H1 (cell line): ENCODE measurements around the gene SMAP2. TPM values are rescaled to one million over a fixed set of nuclear protein-coding genes. Genes with fewer than 3 reads are reported as not detected.

ENCODE experiments used
- CTCF ChIA-PET: fragments of 300-600 bp; sonication (Branson Sonifier 250); formaldehyde crosslinking; loops from one replicate; lab custom pipeline; 2021; ENCODE audit not compliant: partially characterized antibody; lab: Charles Lee
- POLR2A ChIA-PET: fragments of 300-600 bp; sonication (Branson Sonifier 250); formaldehyde crosslinking; loops from one replicate; lab custom pipeline; 2021; ENCODE audit warnings: inconsistent platforms; ENCODE audit not compliant: partially characterized antibody; lab: Charles Lee
- DNase-seq, 2 experiments: peaks; one replicate each; pipeline versions ENCODE4 v3.0.0 to v3.0.0-alpha.2; 2010 to 2022; ENCODE audit warnings: low spot score in 2 of 2, low read depth in 1 of 2, mixed read lengths in 1 of 2
- FAIRE-seq: peaks from 2 replicates; lab custom pipeline; 2011; peaks lifted over from hg19 to GRCh38; lab: Jason Lieb, UNC
- H2AFZ ChIP-seq: 2 replicates; pipeline ENCODE4 v1.8.1; 2012; ENCODE audit warnings: low read length, inconsistent platforms
- H2AK5ac ChIP-seq: 2 replicates; pipeline ENCODE4 v1.6.1; 2013; ENCODE audit warnings: low read depth, low read length
- H2BK120ac ChIP-seq: replicated peaks from 2 replicates; pipeline ENCODE3; 2013; ENCODE audit warnings: low read depth, low read length, inconsistent platforms
- H2BK12ac ChIP-seq: 2 replicates; pipeline ENCODE4 v1.6.1; 2013; ENCODE audit warnings: low read depth, low read length
- H2BK15ac ChIP-seq: 2 replicates; pipeline ENCODE4 v1.6.1; 2013; ENCODE audit warnings: low read length
- H2BK20ac ChIP-seq: 2 replicates; pipeline ENCODE4 v1.6.1; 2013; ENCODE audit warnings: low read length
- H2BK5ac ChIP-seq: 2 replicates; pipeline ENCODE4 v1.6.1; 2013; ENCODE audit warnings: low read depth, low read length
- H3K14ac ChIP-seq: 2 replicates; pipeline ENCODE4 v1.6.1; 2013; ENCODE audit warnings: inconsistent platforms; ENCODE audit not compliant: insufficient read length
- H3K18ac ChIP-seq: 2 replicates; pipeline ENCODE4 v1.6.1; 2013; ENCODE audit warnings: low read length; ENCODE audit errors: extremely low read depth
- H3K23ac ChIP-seq: 2 replicates; pipeline ENCODE4 v1.6.1; 2013; ENCODE audit warnings: inconsistent platforms; ENCODE audit not compliant: insufficient read length
- H3K23me2 ChIP-seq: 2 replicates; pipeline ENCODE4 v1.6.1; 2013; ENCODE audit warnings: low read depth, low read length
- H3K27ac ChIP-seq: 2 replicates; pipeline ENCODE4 v1.6.1; 2011; ENCODE audit warnings: low read depth, low read length, inconsistent platforms
- H3K27me3 ChIP-seq, 4 experiments: replicated peaks in 1 of 4; 1 replicate in 1 of 4; 2 replicates in 3 of 4; pipeline versions ENCODE4 v1.6.1 to v1.8.1; 2011 to 2013; ENCODE audit warnings: low read length in 3 of 4, mild to moderate bottlenecking in 3 of 4, inconsistent platforms in 2 of 4, mixed read lengths in 2 of 4, moderate library complexity in 1 of 4; ENCODE audit not compliant: control insufficient read depth in 3 of 4, insufficient read depth in 3 of 4; ENCODE audit errors: extremely low read depth in 1 of 4
- H3K36me3 ChIP-seq, 4 experiments: 2 replicates each; pipeline versions ENCODE4 v1.6.1 to v1.8.1; 2011 to 2013; ENCODE audit warnings: mild to moderate bottlenecking in 4 of 4, low read length in 3 of 4, moderate library complexity in 2 of 4, control low read depth in 1 of 4, inconsistent platforms in 1 of 4; ENCODE audit not compliant: insufficient read depth in 4 of 4, control insufficient read depth in 2 of 4
- H3K4ac ChIP-seq: replicated peaks from 2 replicates; pipeline ENCODE3; 2013; ENCODE audit warnings: low read length, low read depth, mixed read lengths, inconsistent platforms; ENCODE audit not compliant: insufficient read length
- H3K4me1 ChIP-seq, 4 experiments: replicated peaks in 1 of 4; 1 replicate in 1 of 4; 2 replicates in 3 of 4; pipeline versions ENCODE4 v1.6.1 to v1.8.1; 2011 to 2013; ENCODE audit warnings: low read length in 3 of 4, inconsistent platforms in 2 of 4, mixed read lengths in 1 of 4; ENCODE audit not compliant: insufficient read depth in 4 of 4, control insufficient read depth in 3 of 4
- H3K4me2 ChIP-seq, 2 experiments: 2 replicates each; pipeline versions ENCODE4 v1.6.1 to v1.8.1; 2011 to 2013; ENCODE audit warnings: low read depth in 2 of 2, low read length in 2 of 2, control low read depth in 1 of 2, inconsistent platforms in 1 of 2, mild to moderate bottlenecking in 1 of 2; ENCODE audit not compliant: insufficient read depth in 1 of 2
- H3K4me3 ChIP-seq, 4 experiments: fragments of 200-600, 300-600 bp in 1 of 4; sonication (generic), shearing (Covaris generic), sonication (Bioruptor Twin) in 1 of 4; 2 replicates each; pipeline versions ENCODE4 v1.5.1 to v1.8.1; 2011 to 2016; ENCODE audit warnings: low read length in 4 of 4, low read depth in 3 of 4, control low read depth in 2 of 4, inconsistent platforms in 2 of 4, mild to moderate bottlenecking in 2 of 4, mixed read lengths in 1 of 4, moderate library complexity in 1 of 4; ENCODE audit not compliant: insufficient read depth in 2 of 4; ENCODE audit errors: extremely low read depth in 1 of 4
- H3K56ac ChIP-seq: replicated peaks from 2 replicates; pipeline ENCODE3; 2013; ENCODE audit warnings: low read depth, mild to moderate bottlenecking, mixed read lengths, low read length, inconsistent platforms; ENCODE audit not compliant: insufficient read length
- H3K79me1 ChIP-seq: 2 replicates; pipeline ENCODE4 v1.6.1; 2013; ENCODE audit warnings: low read depth, low read length, control low read depth
- H3K79me2 ChIP-seq, 2 experiments: 2 replicates each; pipeline versions ENCODE4 v1.6.1 to v1.8.1; 2012 to 2013; ENCODE audit warnings: low read length in 2 of 2, mild to moderate bottlenecking in 2 of 2, inconsistent platforms in 1 of 2; ENCODE audit not compliant: insufficient read depth in 2 of 2, control insufficient read depth in 1 of 2
- H3K9ac ChIP-seq, 4 experiments: replicated peaks in 1 of 4; 1 replicate in 1 of 4; 2 replicates in 3 of 4; pipeline versions ENCODE4 v1.6.1 to v1.8.1; 2011 to 2013; ENCODE audit warnings: low read depth in 3 of 4, low read length in 3 of 4, control low read depth in 2 of 4, mild to moderate bottlenecking in 2 of 4, moderate library complexity in 2 of 4, inconsistent platforms in 1 of 4; ENCODE audit errors: extremely low read depth in 1 of 4
- H3K9me3 ChIP-seq, 2 experiments: 2 replicates each; pipeline versions ENCODE4 v1.6.1 to v1.8.1; 2012 to 2013; ENCODE audit warnings: mild to moderate bottlenecking in 2 of 2, moderate library complexity in 2 of 2, control low read depth in 1 of 2, inconsistent platforms in 1 of 2, low read depth in 1 of 2, low read length in 1 of 2, mixed read lengths in 1 of 2; ENCODE audit not compliant: insufficient read depth in 2 of 2
- H4K20me1 ChIP-seq, 2 experiments: replicated peaks in 1 of 2; 2 replicates each; pipeline versions ENCODE3 to v1.8.1; 2011 to 2013; ENCODE audit warnings: inconsistent platforms in 2 of 2, low read length in 2 of 2, mild to moderate bottlenecking in 1 of 2; ENCODE audit not compliant: insufficient read depth in 2 of 2, control insufficient read depth in 1 of 2
- H4K5ac ChIP-seq: 2 replicates; pipeline ENCODE4 v1.6.1; 2013; ENCODE audit warnings: low read length, low read depth, mixed read lengths, inconsistent platforms; ENCODE audit not compliant: insufficient read length
- H4K8ac ChIP-seq: 2 replicates; pipeline ENCODE4 v1.8.0; 2013; ENCODE audit warnings: mild to moderate bottlenecking, moderate library complexity, low read length, inconsistent platforms; ENCODE audit not compliant: insufficient read depth; ENCODE audit errors: extremely low read depth
- H4K91ac ChIP-seq: replicated peaks from 2 replicates; pipeline ENCODE3; 2013; ENCODE audit warnings: low read length, mixed read lengths, inconsistent platforms; ENCODE audit not compliant: insufficient read length
- CBX8 ChIP-seq: fragments of 300-800, 300-1000 bp; sonication (generic); IDR thresholded peaks from 2 replicates; pipeline ENCODE4 v1.7.1; 2016; ENCODE audit warnings: low read depth, low read length, borderline replicate concordance
- WGBS, 2 experiments: shearing (Covaris generic) in 1 of 2; methylation state at CpG; one replicate each; pipeline versions ENCODE4 v1.1.6 to v1.1.7; 2013 to 2015; ENCODE audit warnings: low lambda C conversion rate in 2 of 2, mixed read lengths in 2 of 2, inconsistent platforms in 1 of 2, low coverage in 1 of 2, missing lambda C conversion rate in 1 of 2; ENCODE audit not compliant: insufficient replicate concordance in 2 of 2, insufficient coverage in 1 of 2, insufficient read length in 1 of 2; ENCODE audit errors: extremely low coverage in 1 of 2, missing lambda C conversion rate in 1 of 2; 5-methylcytosine and 5-hydroxymethylcytosine counted together
- polyA plus RNA-seq, 7 experiments: library from polyadenylated mRNA; depleted of rRNA in 3 of 7; stranded (reverse) in 5 of 7; unstranded in 2 of 7; fragments of >200 nt in 5 of 7; fragments of 200-250 nt in 2 of 7; gene quantifications; 1 replicate in 5 of 7; 2 replicates in 1 of 7; 4 replicates in 1 of 7; pipeline versions ENCODE4 v1.2.1 to v1.2.3, GENCODE V29; 2011 to 2013; ENCODE audit warnings: missing spikeins in 2 of 7, mixed read lengths in 2 of 7
- total RNA-seq: library from RNA; stranded (reverse); fragmentation: NEBNext Ultra II Directional; extraction: Animal tissue kit (Norgen Biotek cat#: 25700); gene quantifications from 2 replicates; pipeline ENCODE4 v1.2.1, GENCODE V29; 2021

The SMAP2 gene
- total and polyA plus RNA-seq, 2 of the 8 experiments (the other 6 are each of a cell fraction or from before 2014, with no cell fraction given), result 4.3 to 5.5 TPM

- Histone ChIP-seq H2BK20ac (no peak overlapping the region), H3K56ac (no peak overlapping the region), H2BK120ac (no peak overlapping the region), H3K23me2 (no peaks in the 10 kb centered on the region), H2BK5ac (no peak overlapping the region), H3K27me3 (no peaks in the 10 kb centered on the region), H3K4me3 (no peak overlapping the region), H2BK15ac (no peak overlapping the region), H3K27ac (no peak overlapping the region), H4K91ac (no peak overlapping the region), H3K36me3 (no peaks in the 10 kb centered on the region), H4K8ac (no peak overlapping the region), H2AK5ac (no peak overlapping the region), H3K79me1 (no peaks in the 10 kb centered on the region), H3K4ac (no peak overlapping the region), H2AFZ (no peak overlapping the region), H4K5ac (no peak overlapping the region), H3K9ac (no peak overlapping the region), H3K4me2 (no peak overlapping the region), H3K18ac (no peak overlapping the region), H3K23ac (no peak overlapping the region), H4K20me1 (no peaks in the 10 kb centered on the region), H3K4me1 (peaks cover 0 to 6% (median 1%) of the 10 kb centered on the region in 4 experiments; a peak in 2 of 7 replicates), H3K9me3 (no peaks in the 10 kb centered on the region), H2BK12ac (no peak overlapping the region), H3K79me2 (no peaks in the 10 kb centered on the region), H3K14ac (no peak overlapping the region)
- CTCF ChIA-PET, result interaction anchor here (0.7 to 3.3 kb wide), 22 partner anchors 10 to 322 kb away, joined by 3 to 27 read pairs (median 6); partner anchors contain the start of genes COL9A2 and RLF
- FAIRE-seq (no peak), DNase-seq (no peak)
- TF ChIP-seq CBX8, result no peak
- POLR2A ChIA-PET, result no interaction called here
- 88% methylated on average over 4 of the region's 4 CpGs; no CpG with 5 or more reads in 1 of the 2 experiments for WGBS, 2 experiments
Measured at GRCh38 chr1:40405812-40406211, 32.3 kb downstream of the SMAP2 start.
